Left lung (tissue), 14 donors: ENCODE measurements around the gene WDR35. TPM values are rescaled to one million over a fixed set of nuclear protein-coding genes. Genes with fewer than 3 reads are reported as not detected.

Experiments
- ATAC-seq: fragments of 200-7000 bp; cut with Tn5 transposase; one replicate; pipeline ENCODE4 v1.9.1; 2020; ENCODE audit warnings: moderate library complexity
- DNase-seq, 4 donors: peaks; one replicate each; pipeline ENCODE4 v3.0.0-alpha.2; 2013 to 2020
- H3K27ac ChIP-seq, 2 donors: fragments of 200-600 bp; sonication (generic) in 1 of 2; one replicate each; pipeline versions ENCODE4 v1.5.0 to v1.8.0; 2020 to 2021
- H3K27me3 ChIP-seq, 2 donors: fragments of 200-600 bp; sonication (generic) in 1 of 2; one replicate each; pipeline versions ENCODE4 v1.5.0 to v1.8.0; 2020 to 2021
- H3K36me3 ChIP-seq, 2 donors: fragments of 200-600 bp; sonication (generic) in 1 of 2; one replicate each; pipeline versions ENCODE4 v1.5.0 to v1.8.0; 2020 to 2021
- H3K4me1 ChIP-seq, 2 donors: fragments of 200-600 bp; one replicate each; pipeline ENCODE4 v1.8.0; 2021
- H3K4me3 ChIP-seq, 2 donors: fragments of 200-600 bp; sonication (generic) in 1 of 2; one replicate each; pipeline versions ENCODE4 v1.5.0 to v1.8.0; 2020 to 2021; ENCODE audit warnings: mild to moderate bottlenecking in 1 of 2
- H3K9me3 ChIP-seq, 2 donors: fragments of 200-600 bp; sonication (generic) in 1 of 2; one replicate each; pipeline versions ENCODE4 v1.5.0 to v1.8.0; 2020 to 2021
- CTCF ChIP-seq, 2 donors: fragments of 200-600 bp; sonication (generic) in 1 of 2; IDR thresholded peaks; one replicate each; pipeline versions ENCODE4 v1.5.0 to v1.8.0; 2021; ENCODE audit warnings: antibody characterized with exemption in 2 of 2
- intact Hi-C, 2 donors: fragments of 100-400 bp; cut with DNase I; formaldehyde crosslinking; loops; one replicate each; pipeline versions ENCODE4 v1.11.2 to v1.14.2; 2022
- long read RNA-seq, 12 donors: library from polyadenylated mRNA in 2 of 12; unstranded in 2 of 12; transcript quantifications; one replicate each; pipeline ENCODE4 v2.0.0 and lab custom pipeline, GENCODE V29; 2019 to 2026
- polyA plus RNA-seq, 6 donors: library from polyadenylated mRNA; unstranded; fragments of 120-200 nt; gene quantifications; one replicate each; pipeline ENCODE4 v1.2.1, GENCODE V29; 2013; ENCODE audit not compliant: insufficient read length in 6 of 6
- total RNA-seq, 2 donors: library from RNA; stranded (reverse); fragmentation: NEBNext Ultra II Directional; extraction: Animal tissue kit (Norgen Biotek cat#: 25700); gene quantifications; one replicate each; pipeline ENCODE4 v1.2.1, GENCODE V29; 2021
- donor health status: DM: no; HTN: yes; CAD: no.
- donor health status: DM: no; HTN: no; CAD: no.

The WDR35 gene
- total RNA-seq: 1 to 10 TPM; 8.0 to 8.1 TPM
- 10 to 100 TPM; 26.6 to 32.3 (median 28.7) TPM for polyA plus RNA-seq
- long read RNA-seq, donor 1, partial matches to known transcripts: 8 of 8 reads
- long read RNA-seq, donor 1, other reads (novel, unspliced or antisense): 0 of 8 reads
- long read RNA-seq, donor 2: 0 reads
- long read RNA-seq, donor 3: 0 reads
- long read RNA-seq, donor 4, partial matches to known transcripts: 1 of 2 reads
- long read RNA-seq, donor 4, other reads (novel, unspliced or antisense): 1 of 2 reads
- long read RNA-seq, donor 5, full-length matches to known transcripts: 1 of 8 reads
- long read RNA-seq, donor 5, partial matches to known transcripts: 7 of 8 reads
- long read RNA-seq, donor 5, other reads (novel, unspliced or antisense): 0 of 8 reads
- long read RNA-seq, donor 6, full-length matches to known transcripts: 5 of 11 reads
- long read RNA-seq, donor 6, partial matches to known transcripts: 6 of 11 reads
- long read RNA-seq, donor 6, other reads (novel, unspliced or antisense): 0 of 11 reads
- long read RNA-seq, donor 7: 0 reads
- long read RNA-seq, donor 8, full-length matches to known transcripts: 2 of 2 reads
- long read RNA-seq, donor 8, partial matches to known transcripts: 0 of 2 reads
- long read RNA-seq, donor 8, other reads (novel, unspliced or antisense): 0 of 2 reads
- long read RNA-seq, donor 9: 0 reads
- long read RNA-seq, donor 10, partial matches to known transcripts: 1 of 1 reads
- long read RNA-seq, donor 10, other reads (novel, unspliced or antisense): 0 of 1 reads
- long read RNA-seq, donor 11: 0 reads
- long read RNA-seq, donor 12: 0 reads

- intact Hi-C loops: no loop called here
- ATAC-seq (peak; percentile 99), DNase-seq (peak; percentile 84 to 98 (median 92))
- H3K4me3 ChIP-seq: peak within 1 kb of the TSS; percentile 75
- peaks cover 2 to 29% of the 10 kb centered on the region in 2 donors for H3K27me3 ChIP-seq
- H3K36me3 ChIP-seq: peaks cover 0 to 1% of the 10 kb centered on the region in 2 donors
- peaks cover 6 to 13% of the 10 kb centered on the region in 2 donors for H3K4me1 ChIP-seq
- H3K9me3 ChIP-seq: no peaks in the 10 kb centered on the region
- TF ChIP-seq CTCF (IDR thresholded peaks at IDR 0.05): no peak
- H3K27ac ChIP-seq: peak within 1 kb of the TSS; percentile 15 to 72
These were observed at the start of gene WDR35 for GRCh38 chr2:19989667-19990415. WDR35 (minus strand) TSS chr2:19990105; CDS start chr2:19990015, 90 bp downstream.

GRCh38 chr2:20037660-20038059 lies 47.8 kb upstream of the WDR35 start:
- intact Hi-C loops: no loop called here
- H3K4me3 ChIP-seq: no peak overlapping the region
- H3K9me3 ChIP-seq: no peaks in the 10 kb centered on the region
- no peak for DNase-seq
- H3K36me3 ChIP-seq: peaks cover 4 to 83% of the 10 kb centered on the region in 2 donors
- H3K27ac ChIP-seq: no peak overlapping the region
- no peak for ATAC-seq
- TF ChIP-seq CTCF (IDR thresholded peaks at IDR 0.05): no peak
- peaks cover 0 to 16% of the 10 kb centered on the region in 2 donors for H3K4me1 ChIP-seq
- H3K27me3 ChIP-seq: no peaks in the 10 kb centered on the region

- no peak for DNase-seq
These were observed 46.2 kb upstream of the WDR35 start for GRCh38 chr2:20035955-20036666.

GRCh38 chr2:20034821-20035220 lies 44.9 kb upstream of the WDR35 start:
- Histone ChIP-seq H3K27me3 (no peaks in the 10 kb centered on the region), H3K9me3 (no peaks in the 10 kb centered on the region), H3K27ac (no peak overlapping the region), H3K4me3 (no peak overlapping the region), H3K4me1 (no peaks in the 10 kb centered on the region), H3K36me3 (peaks cover 4 to 100% of the 10 kb centered on the region in 2 donors)
- DNase-seq (no peak), ATAC-seq (no peak)
- intact Hi-C loops: no loop called here
- no peak for TF ChIP-seq CTCF (IDR thresholded peaks at IDR 0.05)

More at GRCh38 chr2:20035955-20036666, 46.2 kb upstream of the WDR35 start:
- no peak overlapping the region for H3K27ac ChIP-seq
- TF ChIP-seq CTCF (IDR thresholded peaks at IDR 0.05): no peak
- intact Hi-C loops: no loop called here
- H3K4me1 ChIP-seq: peaks cover 0 to 8% of the 10 kb centered on the region in 2 donors
- ATAC-seq: no peak
- H3K4me3 ChIP-seq: no peak overlapping the region
- H3K27me3 ChIP-seq: no peaks in the 10 kb centered on the region
- no peaks in the 10 kb centered on the region for H3K9me3 ChIP-seq
- peaks cover 4 to 98% of the 10 kb centered on the region in 2 donors for H3K36me3 ChIP-seq
